SK-N-SH (cell line): ENCODE measurements around the gene PRKCH. TPM values are rescaled to one million over a fixed set of nuclear protein-coding genes. Genes with fewer than 3 reads are reported as not detected.

Experiments
- CTCF ChIA-PET: fragments of 300-600, 350-600 bp; formaldehyde crosslinking; extraction: SDS; loops from one replicate; lab custom pipeline; 2021; lab: Yijun Ruan, JAX
- POLR2A ChIA-PET: fragments of 350-600 bp; sonication (Branson Sonifier 250); formaldehyde crosslinking; extraction: SDS; loops from one replicate; lab custom pipeline; 2020; ENCODE audit warnings: antibody characterized with exemption, inconsistent platforms; lab: Yijun Ruan, JAX
- DNase-seq: peaks from one replicate; pipeline ENCODE4 v3.0.0; 2012
- H2AFZ ChIP-seq: fragments of 200-600 bp; sonication (generic); 2 replicates; pipeline ENCODE4 v1.8.1; 2016; ENCODE audit warnings: antibody characterized with exemption, mild to moderate bottlenecking, low read depth
- H3F3A ChIP-seq: fragments of 200-600 bp; sonication (generic); replicated peaks from 2 replicates; pipeline ENCODE3; 2016; ENCODE audit warnings: antibody characterized with exemption, mild to moderate bottlenecking; ENCODE audit not compliant: insufficient read depth
- H3K27ac ChIP-seq, 2 experiments: fragments of 200-500 bp in 1 of 2; fragments of 200-600 bp in 1 of 2; sonication (Bioruptor generic) in 1 of 2; sonication (generic), shearing (Covaris generic) in 1 of 2; 2 replicates each; pipeline versions ENCODE4 v1.5.1 to v1.6.1; 2014 to 2016; ENCODE audit warnings: low read depth in 2 of 2, inconsistent platforms in 1 of 2, low read length in 1 of 2, mild to moderate bottlenecking in 1 of 2, mixed read lengths in 1 of 2
- H3K27me3 ChIP-seq: fragments of 200-600 bp; sonication (generic), shearing (Covaris generic); 2 replicates; pipeline ENCODE4 v1.6.1; 2016; ENCODE audit warnings: mixed run types; ENCODE audit not compliant: insufficient read depth
- H3K36me3 ChIP-seq, 2 experiments: fragments of 200-500 bp in 1 of 2; fragments of 200-600 bp in 1 of 2; sonication (Bioruptor generic) in 1 of 2; sonication (generic) in 1 of 2; replicated peaks in 1 of 2; 2 replicates each; pipeline versions ENCODE3 to v1.5.1; 2014 to 2016; ENCODE audit warnings: low read length in 1 of 2, mild to moderate bottlenecking in 1 of 2; ENCODE audit not compliant: insufficient read depth in 2 of 2, control insufficient read depth in 1 of 2
- H3K4me1 ChIP-seq, 2 experiments: fragments of 200-500 bp in 1 of 2; fragments of 200-600 bp in 1 of 2; sonication (Bioruptor generic) in 1 of 2; sonication (generic), shearing (Covaris generic) in 1 of 2; 2 replicates each; pipeline versions ENCODE4 v1.5.1 to v1.6.1; 2014 to 2016; ENCODE audit warnings: low read depth in 1 of 2, low read length in 1 of 2, mixed run types in 1 of 2; ENCODE audit not compliant: insufficient read depth in 2 of 2, control insufficient read depth in 1 of 2
- H3K4me2 ChIP-seq: fragments of 200-600 bp; sonication (generic), shearing (Covaris generic); 2 replicates; pipeline ENCODE4 v1.6.1; 2017; ENCODE audit warnings: mixed run types
- H3K4me3 ChIP-seq, 2 experiments: fragments of 200-500 bp in 1 of 2; fragments of 200-600 bp in 1 of 2; sonication (Bioruptor generic) in 1 of 2; sonication (generic), shearing (Covaris generic) in 1 of 2; 2 replicates each; pipeline versions ENCODE4 v1.5.1 to v1.8.1; 2014 to 2016; ENCODE audit warnings: low read depth in 2 of 2, inconsistent platforms in 1 of 2, low read length in 1 of 2, mild to moderate bottlenecking in 1 of 2, mixed read lengths in 1 of 2, moderate library complexity in 1 of 2
- H3K79me2 ChIP-seq: fragments of 200-600 bp; sonication (generic); 2 replicates; pipeline ENCODE4 v1.8.1; 2017; ENCODE audit warnings: mild to moderate bottlenecking; ENCODE audit not compliant: insufficient read depth
- H3K9ac ChIP-seq: fragments of 200-600 bp; sonication (generic); 2 replicates; pipeline ENCODE4 v1.6.1; 2017; ENCODE audit warnings: mixed run types
- H3K9me2 ChIP-seq: fragments of 200-600 bp; sonication (generic); 2 replicates; pipeline ENCODE4 v1.6.1; 2017; ENCODE audit warnings: mixed run types
- H3K9me3 ChIP-seq: fragments of 200-600 bp; sonication (generic); 2 replicates; pipeline ENCODE4 v1.6.1; 2017; ENCODE audit warnings: mixed run types, mild to moderate bottlenecking, moderate library complexity
- H4K20me1 ChIP-seq: fragments of 200-600 bp; sonication (generic); 2 replicates; pipeline ENCODE4 v1.6.1; 2017; ENCODE audit warnings: mild to moderate bottlenecking, mixed run types; ENCODE audit not compliant: insufficient read depth
- ELF1 ChIP-seq: IDR thresholded peaks from 2 replicates; pipeline ENCODE4 v1.4.0; 2012
- EP300 ChIP-seq, 2 experiments: IDR thresholded peaks; 2 replicates each; pipeline versions ENCODE4 v1.4.0 to v1.6.1; 2012; ENCODE audit warnings: borderline replicate concordance in 1 of 2, low read depth in 1 of 2, low read length in 1 of 2
- EZH2phosphoT487 ChIP-seq: fragments of 200-600 bp; sonication (generic); IDR thresholded peaks from 2 replicates; pipeline ENCODE4 v1.6.1; 2017; ENCODE audit warnings: low read depth, mixed run types, mild to moderate bottlenecking, antibody characterized with exemption, moderate library complexity, borderline replicate concordance
- IRF3 ChIP-seq: fragments of 150-350 bp; IDR thresholded peaks from 2 replicates; pipeline ENCODE4 v1.6.1; 2016; ENCODE audit warnings: mild to moderate bottlenecking, low read depth, low read length
- MAX ChIP-seq: IDR thresholded peaks from 2 replicates; pipeline ENCODE4 v1.4.0; 2012; ENCODE audit warnings: low read depth
- MXI1 ChIP-seq: IDR thresholded peaks from 2 replicates; pipeline ENCODE4 v1.6.1; 2012; ENCODE audit warnings: mild to moderate bottlenecking, low read depth, low read length, improper control_type of control experiment
- NFIC ChIP-seq: IDR thresholded peaks from 2 replicates; pipeline ENCODE4 v1.4.0; 2012; ENCODE audit warnings: borderline replicate concordance
- POLR2AphosphoS5 ChIP-seq: IDR thresholded peaks from 2 replicates; pipeline ENCODE4 v1.6.1; 2012; ENCODE audit warnings: low read depth, low read length
- RAD21 ChIP-seq: IDR thresholded peaks from 2 replicates; pipeline ENCODE4 v1.6.1; 2012; ENCODE audit warnings: mild to moderate bottlenecking, low read length
- SIN3A ChIP-seq: IDR thresholded peaks from 2 replicates; pipeline ENCODE4 v1.6.1; 2012; ENCODE audit warnings: low read depth, mild to moderate bottlenecking, low read length, moderate library complexity, borderline replicate concordance
- SMC3 ChIP-seq: IDR thresholded peaks from 2 replicates; pipeline ENCODE4 v1.6.1; 2012; ENCODE audit warnings: low read depth, low read length, improper control_type of control experiment
- TCF12 ChIP-seq: IDR thresholded peaks from 2 replicates; pipeline ENCODE4 v1.4.0; 2012
- TEAD4 ChIP-seq: IDR thresholded peaks from 2 replicates; pipeline ENCODE4 v1.4.0; 2012; ENCODE audit warnings: mild to moderate bottlenecking, borderline replicate concordance; ENCODE audit not compliant: insufficient read depth
- USF2 ChIP-seq: fragments of 150-350 bp; IDR thresholded peaks from 2 replicates; pipeline ENCODE4 v1.6.1; 2017; ENCODE audit warnings: antibody characterized with exemption, low read length, low read depth, borderline replicate concordance
- YY1 ChIP-seq: IDR thresholded peaks from 2 replicates; pipeline ENCODE4 v1.4.0; 2012; ENCODE audit warnings: low read depth, mild to moderate bottlenecking
- ZBTB33 ChIP-seq: IDR thresholded peaks from 2 replicates; pipeline ENCODE4 v1.4.0; 2012; ENCODE audit warnings: low read depth, borderline replicate concordance
- WGBS: methylation state at CpG from one replicate; pipeline ENCODE4 v1.1.6; 2017; ENCODE audit warnings: low lambda C conversion rate; 5-methylcytosine and 5-hydroxymethylcytosine counted together
- polyA plus RNA-seq, 3 experiments: library from polyadenylated mRNA; depleted of rRNA; stranded (reverse); fragments of >200 nt; gene quantifications; 2 replicates each; pipeline ENCODE4 v1.2.3, GENCODE V29; 2012
- TF ChIP-seq, protein P1 (sequence below): IDR thresholded peaks from 2 replicates; pipeline ENCODE4 v1.4.0; 2012; ENCODE audit warnings: low read depth, borderline replicate concordance

Gene PRKCH
- polyA plus RNA-seq, 1 of the 3 experiments (the other 2 are of a cell fraction) = 4.2 TPM

DNA sequence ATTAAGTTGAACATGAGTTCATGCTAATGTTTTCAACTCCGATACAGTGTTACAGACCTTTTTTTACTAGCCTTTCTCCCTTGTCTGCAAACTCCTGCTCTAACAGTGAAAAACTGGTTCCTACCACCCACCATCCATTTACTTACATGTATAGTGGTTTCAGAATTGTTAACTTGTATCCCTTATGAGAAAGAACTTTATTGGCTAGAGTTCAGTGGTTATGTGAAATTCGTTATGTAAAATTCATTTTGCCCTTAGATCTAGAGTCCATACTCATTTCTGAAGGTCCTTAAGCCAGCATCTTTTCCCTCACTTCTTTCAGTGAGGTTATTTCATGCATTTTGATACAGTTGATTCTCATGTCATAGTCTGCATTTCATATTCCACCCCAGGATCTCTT, 51.0 kb downstream of the PRKCH start (continued):
- TF ChIP-seq EZH2phosphoT487 = no peak
- TF ChIP-seq TEAD4 = no peak
- no peak for TF ChIP-seq IRF3
- no peak for TF ChIP-seq MXI1
- no peak for TF ChIP-seq RAD21
- TF ChIP-seq EP300 (IDR thresholded peaks at IDR 0.05; ENCODE audit: borderline replicate concordance in 1 of 2, low read depth in 1 of 2, low read length in 1 of 2) = no peak
- no peak for TF ChIP-seq NFIC
- TF ChIP-seq POLR2AphosphoS5 = no peak
- no peak for TF ChIP-seq TCF12
- TF ChIP-seq MAX = no peak

DNA sequence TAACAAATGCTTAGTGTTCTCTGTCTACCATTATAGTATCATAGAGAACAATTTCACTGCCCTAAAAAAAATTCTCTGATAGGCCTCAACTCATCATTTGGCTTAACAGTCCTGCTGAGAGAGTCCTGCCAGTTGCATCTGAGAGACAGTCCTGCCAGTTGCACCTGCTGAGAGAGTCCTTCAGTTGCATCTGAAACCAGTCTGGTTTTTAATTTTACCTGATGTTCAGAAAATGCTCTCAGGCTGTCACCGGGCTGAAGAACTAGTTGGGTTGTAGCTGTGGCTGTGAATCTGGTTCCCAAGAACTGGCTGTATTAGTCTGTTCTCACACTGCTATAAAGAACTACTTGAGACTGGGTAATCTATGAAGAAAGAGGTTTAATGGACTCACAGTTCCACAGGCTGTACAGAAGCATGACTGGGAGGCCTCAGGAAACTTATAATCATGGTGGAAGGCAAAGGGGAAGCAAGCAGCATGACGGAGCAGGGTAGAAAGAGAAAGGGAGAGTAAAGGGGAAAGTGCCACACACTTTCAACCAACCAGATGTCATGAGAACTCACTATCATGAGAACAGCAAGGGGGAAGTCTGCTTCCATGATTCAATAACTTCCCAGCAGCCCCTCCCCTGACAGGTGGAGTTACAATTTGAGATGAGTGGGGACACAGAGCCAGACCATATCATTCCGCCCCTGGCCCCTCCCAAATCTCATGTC, 51.6 kb downstream of the PRKCH start:
- no peak for DNase-seq
- H3K9ac ChIP-seq = no peak overlapping the region
- no peaks in the 10 kb centered on the region for H3F3A ChIP-seq
- no peaks in the 10 kb centered on the region for H3K79me2 ChIP-seq
- H3K36me3 ChIP-seq = no peaks in the 10 kb centered on the region
- H3K4me2 ChIP-seq = no peak overlapping the region
- no peaks in the 10 kb centered on the region for H4K20me1 ChIP-seq
- H3K4me1 ChIP-seq = peaks cover 0 to 5% of the 10 kb centered on the region in 2 experiments; a peak in 1 of 4 replicates
- no peaks in the 10 kb centered on the region for H3K9me2 ChIP-seq
- no peak overlapping the region for H3K4me3 ChIP-seq
- ChIA-PET CTCF (no interaction called here), POLR2A (no interaction called here)
- WGBS = 49% methylated on average over 3 of the region's 3 CpGs
- H3K9me3 ChIP-seq = 0 out of 2 replicates have a peak, but pooled peaks cover 6% of the 10 kb centered on the region
- H3K27ac ChIP-seq = no peak overlapping the region
- H3K27me3 ChIP-seq = no peaks in the 10 kb centered on the region
- no peak for TF ChIP-seq EP300 (IDR thresholded peaks at IDR 0.05; ENCODE audit: borderline replicate concordance in 1 of 2, low read depth in 1 of 2, low read length in 1 of 2)
- no peak overlapping the region for H2AFZ ChIP-seq

DNA sequence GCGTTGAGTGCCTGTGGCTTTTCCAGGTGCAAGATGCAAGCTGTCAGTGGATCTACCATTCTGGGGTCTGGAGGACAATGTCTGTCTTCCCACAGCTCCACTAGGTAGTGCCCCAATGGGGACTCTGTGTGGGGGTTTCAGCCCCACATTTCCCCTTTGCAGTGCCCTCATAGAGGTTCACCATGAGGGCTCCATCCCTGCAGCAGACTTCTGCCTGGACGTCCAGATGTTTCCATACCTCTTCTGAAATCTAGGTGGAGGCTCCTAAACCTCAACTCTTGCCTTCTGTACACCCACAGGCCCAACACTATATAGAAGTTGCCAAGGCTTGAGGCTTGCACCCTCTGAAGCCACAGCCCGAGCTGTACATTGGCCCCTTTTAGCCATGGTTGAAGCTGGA, 52.9 kb downstream of the PRKCH start:
- Histone ChIP-seq H3K9ac (no peak overlapping the region), H3K27ac (no peak overlapping the region), H3F3A (no peaks in the 10 kb centered on the region), H4K20me1 (no peaks in the 10 kb centered on the region), H3K36me3 (no peaks in the 10 kb centered on the region), H3K4me1 (no peaks in the 10 kb centered on the region), H3K4me2 (no peak overlapping the region), H3K4me3 (no peak overlapping the region), H3K79me2 (no peaks in the 10 kb centered on the region), H3K9me2 (no peaks in the 10 kb centered on the region), H3K27me3 (no peaks in the 10 kb centered on the region), H3K9me3 (0 out of 2 replicates have a peak, but pooled peaks cover 6% of the 10 kb centered on the region), H2AFZ (no peak overlapping the region)
- TF ChIP-seq USF2 = no peak
- TF ChIP-seq YY1 = no peak
- TF ChIP-seq RAD21 = no peak
- no peak for TF ChIP-seq SIN3A
- TF ChIP-seq, protein P1, sequence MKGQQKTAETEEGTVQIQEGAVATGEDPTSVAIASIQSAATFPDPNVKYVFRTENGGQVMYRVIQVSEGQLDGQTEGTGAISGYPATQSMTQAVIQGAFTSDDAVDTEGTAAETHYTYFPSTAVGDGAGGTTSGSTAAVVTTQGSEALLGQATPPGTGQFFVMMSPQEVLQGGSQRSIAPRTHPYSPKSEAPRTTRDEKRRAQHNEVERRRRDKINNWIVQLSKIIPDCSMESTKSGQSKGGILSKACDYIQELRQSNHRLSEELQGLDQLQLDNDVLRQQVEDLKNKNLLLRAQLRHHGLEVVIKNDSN = no peak
- no peak for TF ChIP-seq ZBTB33
- no peak for TF ChIP-seq EP300 (IDR thresholded peaks at IDR 0.05; ENCODE audit: borderline replicate concordance in 1 of 2, low read depth in 1 of 2, low read length in 1 of 2)
- TF ChIP-seq SMC3 = no peak
- TF ChIP-seq ELF1 = no peak
- POLR2A ChIA-PET = no interaction called here
- CTCF ChIA-PET = no interaction called here
- 0% methylated on average over 1 of the region's 3 CpGs for WGBS
- DNase-seq = no peak
